ENCODE results near the gene MAD1L1. TPM values are rescaled to one million over a fixed set of nuclear protein-coding genes. Genes with fewer than 3 reads are reported as not detected.

Gene MAD1L1
- total RNA-seq, 2 experiments from 2014 or later, result 40.0 to 44.7 TPM

DNA sequence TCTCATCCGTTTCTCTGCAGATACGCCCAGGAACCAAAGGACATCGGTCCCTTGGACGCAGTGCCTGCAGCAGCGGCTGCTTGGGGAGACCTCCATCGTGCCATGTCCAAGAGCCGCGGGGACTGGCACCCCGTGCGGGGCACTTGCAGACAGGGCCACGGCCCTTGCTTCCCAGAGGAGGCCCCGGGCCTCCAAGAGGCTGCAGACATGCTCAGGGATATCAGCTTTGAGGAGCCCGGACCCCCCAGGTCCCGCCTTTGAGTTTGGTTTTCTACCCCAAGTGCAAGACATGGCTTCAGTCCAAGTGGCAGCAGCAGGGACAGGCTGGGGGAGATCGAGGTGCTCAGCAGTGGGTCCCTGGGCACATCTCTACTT, 283.1 kb downstream of the MAD1L1 start:
- H3K4me1 Mint-ChIP-seq (ENCODE audit: low read depth), result peaks cover 5% of the 10 kb centered on the region
- ATAC-seq (no peak), DNase-seq (no peak)
- POLR2A ChIA-PET, result interaction anchor here (2.0 kb wide), 1 partner anchor 9 kb away, joined by 5 read pairs; no protein-coding TSS in a partner anchor
- no peak overlapping the region for H3K4me3 Mint-ChIP-seq
- no peaks in the 10 kb centered on the region for H3K27me3 Mint-ChIP-seq
- CTCF ChIA-PET, result no interaction called here
- no peaks in the 10 kb centered on the region for H3K9me3 Mint-ChIP-seq
- TF ChIP-seq, protein P1, sequence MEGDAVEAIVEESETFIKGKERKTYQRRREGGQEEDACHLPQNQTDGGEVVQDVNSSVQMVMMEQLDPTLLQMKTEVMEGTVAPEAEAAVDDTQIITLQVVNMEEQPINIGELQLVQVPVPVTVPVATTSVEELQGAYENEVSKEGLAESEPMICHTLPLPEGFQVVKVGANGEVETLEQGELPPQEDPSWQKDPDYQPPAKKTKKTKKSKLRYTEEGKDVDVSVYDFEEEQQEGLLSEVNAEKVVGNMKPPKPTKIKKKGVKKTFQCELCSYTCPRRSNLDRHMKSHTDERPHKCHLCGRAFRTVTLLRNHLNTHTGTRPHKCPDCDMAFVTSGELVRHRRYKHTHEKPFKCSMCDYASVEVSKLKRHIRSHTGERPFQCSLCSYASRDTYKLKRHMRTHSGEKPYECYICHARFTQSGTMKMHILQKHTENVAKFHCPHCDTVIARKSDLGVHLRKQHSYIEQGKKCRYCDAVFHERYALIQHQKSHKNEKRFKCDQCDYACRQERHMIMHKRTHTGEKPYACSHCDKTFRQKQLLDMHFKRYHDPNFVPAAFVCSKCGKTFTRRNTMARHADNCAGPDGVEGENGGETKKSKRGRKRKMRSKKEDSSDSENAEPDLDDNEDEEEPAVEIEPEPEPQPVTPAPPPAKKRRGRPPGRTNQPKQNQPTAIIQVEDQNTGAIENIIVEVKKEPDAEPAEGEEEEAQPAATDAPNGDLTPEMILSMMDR (IDR thresholded peaks at IDR 0.05), result no peak
- intact Hi-C loops (cut with micrococcal nuclease), result no loop called here
- H3K27ac Mint-ChIP-seq, result no peak overlapping the region
- no peaks in the 10 kb centered on the region for H3K36me3 Mint-ChIP-seq (ENCODE audit: low read depth)

DNA sequence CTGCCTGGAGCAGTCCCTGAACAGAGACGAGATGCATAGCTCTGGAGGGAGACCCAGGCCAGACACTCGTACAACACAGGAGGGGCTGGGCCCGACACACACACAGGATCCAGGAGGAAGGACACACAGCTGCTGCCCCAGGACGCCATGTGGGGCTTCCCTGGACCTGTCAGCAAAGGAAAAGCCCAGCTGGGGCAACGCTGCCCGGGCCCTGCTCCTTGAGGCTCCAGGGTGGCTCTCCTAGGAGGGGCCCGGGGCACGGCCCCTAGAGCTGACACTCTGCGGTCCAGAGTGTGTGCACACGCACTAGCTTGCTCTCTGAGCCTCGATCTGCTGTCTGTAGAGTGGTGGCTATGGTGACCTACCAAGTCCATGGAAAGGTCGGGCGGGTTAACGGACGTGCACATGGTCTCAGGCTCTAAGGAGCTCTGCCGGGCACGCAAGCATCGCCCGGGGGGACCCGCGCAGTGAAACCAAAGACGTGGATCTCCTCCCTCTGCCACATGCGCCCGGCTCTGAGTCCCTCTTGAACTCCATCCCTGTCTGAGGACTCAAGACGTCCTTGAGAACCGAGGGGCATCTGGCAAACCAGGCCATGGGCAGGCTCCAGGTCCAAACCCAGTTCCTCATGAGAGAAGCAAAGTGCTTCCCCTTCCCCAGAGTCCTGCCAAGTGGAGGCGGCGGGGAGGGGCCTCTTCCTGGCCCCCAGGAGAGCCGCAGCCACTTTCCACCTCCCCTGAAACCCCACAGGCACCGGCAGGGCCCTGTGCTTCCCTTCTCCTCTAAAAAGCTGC, 283.7 kb downstream of the MAD1L1 start:
- ChIA-PET POLR2A (no interaction called here), CTCF (no interaction called here)
- no peak overlapping the region for H3K4me3 Mint-ChIP-seq
- ATAC-seq (no peak), DNase-seq (no peak)
- H3K27me3 Mint-ChIP-seq, result no peaks in the 10 kb centered on the region
- peaks cover 8% of the 10 kb centered on the region for H3K4me1 Mint-ChIP-seq (ENCODE audit: low read depth)
- H3K27ac Mint-ChIP-seq, result no peak overlapping the region
- no peaks in the 10 kb centered on the region for H3K36me3 Mint-ChIP-seq (ENCODE audit: low read depth)
- no peaks in the 10 kb centered on the region for H3K9me3 Mint-ChIP-seq
- TF ChIP-seq, protein P1 (IDR thresholded peaks at IDR 0.05), result no peak
- intact Hi-C loops (cut with micrococcal nuclease), result no loop called here

DNA sequence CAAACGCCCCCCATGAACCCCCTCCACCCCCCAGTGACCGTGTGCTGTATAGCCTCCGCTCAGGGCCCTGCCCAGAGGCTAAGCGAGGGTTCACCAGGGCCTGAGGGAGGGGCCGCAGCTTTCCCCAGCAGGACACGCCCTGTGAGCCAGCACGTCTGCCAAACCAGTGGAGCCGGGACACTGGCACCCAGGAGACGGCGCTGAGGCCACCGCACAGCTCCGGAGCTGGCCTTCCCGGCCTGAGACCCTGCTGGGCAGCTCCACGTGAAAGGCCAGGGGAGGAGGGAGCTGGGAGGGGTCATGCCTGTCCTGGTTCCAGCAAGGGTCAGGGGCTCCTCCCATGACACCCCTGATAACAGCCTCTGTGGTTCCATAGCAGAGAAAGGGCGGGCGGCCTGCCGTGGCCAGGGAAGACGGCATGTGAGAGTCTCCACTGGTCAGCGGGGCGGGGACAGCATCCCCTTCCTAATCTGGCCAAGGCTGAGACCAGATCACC, 284.4 kb downstream of the MAD1L1 start:
- TF ChIP-seq, protein P1 (IDR thresholded peaks at IDR 0.05), result no peak
- H3K27me3 Mint-ChIP-seq, result no peaks in the 10 kb centered on the region
- H3K4me1 Mint-ChIP-seq (ENCODE audit: low read depth), result peaks cover 15% of the 10 kb centered on the region
- no peaks in the 10 kb centered on the region for H3K36me3 Mint-ChIP-seq (ENCODE audit: low read depth)
- ATAC-seq (no peak), DNase-seq (no peak)
- intact Hi-C loops (cut with micrococcal nuclease), result no loop called here
- ChIA-PET POLR2A (no interaction called here), CTCF (no interaction called here)
- no peaks in the 10 kb centered on the region for H3K9me3 Mint-ChIP-seq
- no peak overlapping the region for H3K4me3 Mint-ChIP-seq
- H3K27ac Mint-ChIP-seq, result no peak overlapping the region

DNA sequence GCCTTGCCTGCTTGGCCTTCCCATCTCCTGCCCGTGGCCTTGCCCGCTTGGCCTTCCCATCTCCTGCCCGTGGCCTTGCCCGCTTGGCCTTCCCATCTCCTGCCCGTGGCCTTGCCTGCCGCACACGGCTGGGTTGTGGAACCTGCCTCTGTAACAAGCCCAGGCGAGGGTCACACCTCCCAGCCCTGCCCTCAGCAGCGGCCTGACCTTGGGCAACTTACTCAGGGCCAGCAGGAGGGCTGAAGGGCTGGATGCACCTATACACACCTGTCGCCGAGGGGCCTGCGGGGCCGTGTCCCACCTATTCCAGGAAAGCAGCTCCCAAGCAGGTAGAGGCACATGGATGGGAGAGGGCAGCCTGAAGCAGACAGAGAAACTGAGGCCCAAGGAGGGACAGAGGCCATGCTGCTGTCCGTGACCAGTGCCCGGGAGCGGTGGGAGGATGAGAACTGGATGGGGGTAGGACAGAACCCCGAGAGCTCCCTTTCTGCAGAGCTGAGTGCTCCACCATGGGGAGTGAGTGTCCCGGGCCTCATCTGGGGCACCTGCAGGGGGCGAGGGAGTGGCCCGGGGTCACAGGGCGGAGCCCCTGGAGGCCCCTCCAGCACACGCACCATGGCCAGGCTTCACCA, 285.0 kb downstream of the MAD1L1 start:
- Mint-ChIP-seq H3K9me3 (no peaks in the 10 kb centered on the region), H3K27me3 (no peaks in the 10 kb centered on the region), H3K4me1 (ENCODE audit: low read depth) (peaks cover 22% of the 10 kb centered on the region), H3K27ac (no peak overlapping the region), H3K36me3 (ENCODE audit: low read depth) (no peaks in the 10 kb centered on the region), H3K4me3 (no peak overlapping the region)
- ChIA-PET CTCF (no interaction called here), POLR2A (no interaction called here)
- no peak for ATAC-seq
- TF ChIP-seq, protein P1 (IDR thresholded peaks at IDR 0.05), result no peak
- intact Hi-C loops (cut with micrococcal nuclease), result no loop called here
- DNase-seq, result no peak

DNA sequence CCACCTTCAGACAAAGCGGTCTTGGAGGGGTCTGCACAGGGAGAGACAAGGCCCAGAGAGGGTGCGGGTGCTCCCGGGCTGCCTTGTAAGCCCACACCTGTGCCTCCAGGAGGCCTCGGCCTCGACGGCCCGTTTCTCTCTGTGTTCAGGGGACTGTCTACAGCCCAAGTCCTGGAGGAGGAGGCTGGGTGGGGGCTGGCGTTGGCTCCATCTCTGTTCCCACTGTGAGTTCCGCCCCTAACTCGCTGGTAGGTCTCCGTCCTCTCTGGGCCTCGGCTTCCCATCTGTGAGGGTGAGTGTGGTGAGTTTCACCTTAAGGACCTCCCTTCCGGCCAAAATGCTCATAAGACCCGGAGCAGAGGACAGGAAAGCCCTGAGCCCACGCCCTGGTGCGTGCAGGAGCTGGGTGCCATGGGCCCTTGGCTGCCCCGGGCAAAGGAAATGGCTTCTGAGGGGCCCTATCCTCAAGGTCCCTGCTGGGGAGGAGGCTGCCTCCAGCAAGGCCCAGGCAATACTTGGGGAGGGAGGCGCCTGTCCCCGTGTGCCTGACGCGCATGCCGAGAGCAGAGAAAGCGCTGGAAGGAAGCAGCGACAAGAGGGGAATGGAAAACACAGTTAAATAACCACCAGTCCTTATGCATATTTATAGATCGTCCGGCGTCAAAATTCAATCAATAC, 285.8 kb downstream of the MAD1L1 start:
- no peaks in the 10 kb centered on the region for H3K36me3 Mint-ChIP-seq (ENCODE audit: low read depth)
- H3K27ac Mint-ChIP-seq, result no peak overlapping the region
- ChIA-PET CTCF (no interaction called here), POLR2A (no interaction called here)
- H3K4me3 Mint-ChIP-seq, result no peak overlapping the region
- no peak for DNase-seq
- intact Hi-C loops (cut with micrococcal nuclease), result no loop called here
- ATAC-seq, result no peak
- H3K9me3 Mint-ChIP-seq, result no peaks in the 10 kb centered on the region
- TF ChIP-seq, protein P1 (IDR thresholded peaks at IDR 0.05), result no peak
- H3K27me3 Mint-ChIP-seq, result no peaks in the 10 kb centered on the region
- H3K4me1 Mint-ChIP-seq (ENCODE audit: low read depth), result peaks cover 28% of the 10 kb centered on the region

All from activated CD8-positive, alpha-beta T cell treated with anti-CD3 and anti-CD28 coated beads for 36 hours (primary cell).